Mammary epithelial cell (primary cell): ENCODE data around the gene CLC.

Experiments used
- EZH2 ChIP-seq: IDR thresholded peaks from 2 replicates; pipeline ENCODE4 v1.6.1; 2012; ENCODE audit warnings: low read length, inconsistent platforms, borderline replicate concordance
- TF ChIP-seq, protein P1 (sequence below), 2 donors: IDR thresholded peaks in 1 of 2; conservative IDR thresholded peaks in 1 of 2; 2 replicates each; pipeline ENCODE4 v1.5.1; 2011 to 2012; ENCODE audit warnings: inconsistent platforms in 2 of 2, low read length in 2 of 2, mild to moderate bottlenecking in 2 of 2, control low read depth in 1 of 2, low read depth in 1 of 2; ENCODE audit not compliant: insufficient read depth in 1 of 2; ENCODE audit errors: extremely low read depth in 1 of 2

DNA sequence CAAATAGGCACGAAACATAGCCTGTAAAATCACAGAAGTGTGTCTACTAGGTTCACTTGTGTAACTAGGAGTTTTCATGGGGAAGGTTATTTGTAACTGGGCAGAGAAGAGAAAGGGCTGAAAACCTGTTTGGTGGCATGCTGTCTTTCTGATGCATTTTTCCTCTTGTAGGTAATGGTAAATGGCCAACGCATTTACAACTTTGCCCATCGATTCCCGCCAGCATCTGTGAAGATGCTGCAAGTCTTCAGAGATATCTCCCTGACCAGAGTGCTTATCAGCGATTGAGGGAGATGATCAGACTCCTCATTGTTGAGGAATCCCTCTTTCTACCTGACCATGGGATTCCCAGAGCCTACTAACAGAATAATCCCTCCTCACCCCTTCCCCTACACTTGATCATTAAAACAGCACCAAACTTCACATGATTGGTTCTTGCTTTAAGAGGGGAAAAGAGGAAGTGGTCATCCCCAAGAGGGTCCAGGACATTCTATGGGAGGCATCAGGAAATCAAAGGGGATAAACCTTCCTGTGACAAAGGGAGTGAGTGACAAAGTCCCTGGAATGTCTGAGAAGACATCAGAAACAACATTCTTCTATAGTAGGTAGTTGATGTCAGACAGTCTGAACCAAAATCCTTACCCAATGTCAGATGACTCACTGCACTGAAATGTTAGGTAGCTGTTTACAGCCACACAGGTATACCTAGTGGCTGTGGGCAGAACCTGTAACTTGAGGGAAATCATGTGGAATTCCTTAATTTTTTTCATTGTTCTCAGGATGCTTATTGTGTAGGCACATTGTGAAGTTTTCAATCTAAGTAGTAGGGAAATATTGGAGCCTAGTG is 28.6 kb downstream of the CLC start:
- TF ChIP-seq, protein P1, sequence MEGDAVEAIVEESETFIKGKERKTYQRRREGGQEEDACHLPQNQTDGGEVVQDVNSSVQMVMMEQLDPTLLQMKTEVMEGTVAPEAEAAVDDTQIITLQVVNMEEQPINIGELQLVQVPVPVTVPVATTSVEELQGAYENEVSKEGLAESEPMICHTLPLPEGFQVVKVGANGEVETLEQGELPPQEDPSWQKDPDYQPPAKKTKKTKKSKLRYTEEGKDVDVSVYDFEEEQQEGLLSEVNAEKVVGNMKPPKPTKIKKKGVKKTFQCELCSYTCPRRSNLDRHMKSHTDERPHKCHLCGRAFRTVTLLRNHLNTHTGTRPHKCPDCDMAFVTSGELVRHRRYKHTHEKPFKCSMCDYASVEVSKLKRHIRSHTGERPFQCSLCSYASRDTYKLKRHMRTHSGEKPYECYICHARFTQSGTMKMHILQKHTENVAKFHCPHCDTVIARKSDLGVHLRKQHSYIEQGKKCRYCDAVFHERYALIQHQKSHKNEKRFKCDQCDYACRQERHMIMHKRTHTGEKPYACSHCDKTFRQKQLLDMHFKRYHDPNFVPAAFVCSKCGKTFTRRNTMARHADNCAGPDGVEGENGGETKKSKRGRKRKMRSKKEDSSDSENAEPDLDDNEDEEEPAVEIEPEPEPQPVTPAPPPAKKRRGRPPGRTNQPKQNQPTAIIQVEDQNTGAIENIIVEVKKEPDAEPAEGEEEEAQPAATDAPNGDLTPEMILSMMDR (conservative IDR thresholded peaks at IDR 0.05 in 1 of 2, IDR thresholded peaks at IDR 0.05 in 1 of 2; ENCODE audit: extremely low read depth in 1 of 2, insufficient read depth in 1 of 2, low read depth in 1 of 2, low read length in 2 of 2): no peak
- TF ChIP-seq EZH2: no peak
